ENCODE measurements around the gene UTS2R.

UTS2R gene

GRCh38 chr17:82416264-82416663 lies 44.7 kb downstream of the UTS2R start:
- TF ChIP-seq CTCF (IDR thresholded peaks at IDR 0.05; ENCODE audit: low read depth, low read length) = no peak
- no peak for DNase-seq
- H3K36me3 ChIP-seq = peaks cover 43% of the 10 kb centered on the region
- H3K9me3 ChIP-seq (ENCODE audit: severe bottlenecking) = no peaks in the 10 kb centered on the region
- no peak overlapping the region for H3K27ac ChIP-seq
- H3K4me3 ChIP-seq (ENCODE audit: low read depth, low read length) = no peak overlapping the region
- no peaks in the 10 kb centered on the region for H3K27me3 ChIP-seq (ENCODE audit: insufficient read depth, low read depth, severe bottlenecking)

GRCh38 chr17:82416771-82417170 lies 45.2 kb downstream of the UTS2R start:
- H3K27me3 ChIP-seq (ENCODE audit: insufficient read depth, low read depth, severe bottlenecking) = no peaks in the 10 kb centered on the region
- H3K4me3 ChIP-seq (ENCODE audit: low read depth, low read length) = no peak overlapping the region
- H3K27ac ChIP-seq = no peak overlapping the region
- no peaks in the 10 kb centered on the region for H3K9me3 ChIP-seq (ENCODE audit: severe bottlenecking)
- TF ChIP-seq CTCF (IDR thresholded peaks at IDR 0.05; ENCODE audit: low read depth, low read length) = no peak
- peaks cover 46% of the 10 kb centered on the region for H3K36me3 ChIP-seq
- DNase-seq = no peak

- no peak for TF ChIP-seq CTCF (IDR thresholded peaks at IDR 0.05; ENCODE audit: low read depth, low read length)
- no peaks in the 10 kb centered on the region for H3K9me3 ChIP-seq (ENCODE audit: severe bottlenecking)
- H3K27me3 ChIP-seq (ENCODE audit: insufficient read depth, low read depth, severe bottlenecking) = no peaks in the 10 kb centered on the region
- H3K36me3 ChIP-seq = peaks cover 52% of the 10 kb centered on the region
- H3K4me3 ChIP-seq (ENCODE audit: low read depth, low read length) = peak within 1 kb of the TSS; percentile 90
- DNase-seq = peak; percentile 86
- peak within 1 kb of the TSS; percentile 99 for H3K27ac ChIP-seq
Observed at GRCh38 chr17:82418001-82418986, 46.7 kb downstream of the UTS2R start, which contains the start of the genes HEXD and OGFOD3. TSS of gene HEXD (plus strand) at chr17:82418347. CDS start at chr17:82419800, 1,453 bp downstream. TSS of gene OGFOD3 (minus strand) at chr17:82418586. CDS start at chr17:82418485, 101 bp downstream.

GRCh38 chr17:82419540-82419939 lies 48.0 kb downstream of the UTS2R start:
- no peak for DNase-seq
- TF ChIP-seq CTCF (IDR thresholded peaks at IDR 0.05; ENCODE audit: low read depth, low read length) = no peak
- no peak overlapping the region for H3K4me3 ChIP-seq (ENCODE audit: low read depth, low read length)
- peaks cover 46% of the 10 kb centered on the region for H3K36me3 ChIP-seq
- H3K9me3 ChIP-seq (ENCODE audit: severe bottlenecking) = no peaks in the 10 kb centered on the region
- no peaks in the 10 kb centered on the region for H3K27me3 ChIP-seq (ENCODE audit: insufficient read depth, low read depth, severe bottlenecking)
- H3K27ac ChIP-seq = no peak overlapping the region

GRCh38 chr17:82424001-82424862 lies 52.7 kb downstream of the UTS2R start:
- Histone ChIP-seq H3K36me3 (peaks cover 47% of the 10 kb centered on the region), H3K27ac (no peak overlapping the region)
- DNase-seq = peak; percentile 66

More at GRCh38 chr17:82424001-82424862, 52.7 kb downstream of the UTS2R start:
- Histone ChIP-seq H3K27me3 (ENCODE audit: insufficient read depth, low read depth, severe bottlenecking) (no peaks in the 10 kb centered on the region), H3K9me3 (ENCODE audit: severe bottlenecking) (no peaks in the 10 kb centered on the region), H3K4me3 (ENCODE audit: low read depth, low read length) (no peak overlapping the region)
- TF ChIP-seq CTCF (IDR thresholded peaks at IDR 0.05; ENCODE audit: low read depth, low read length) = peak; percentile 82

Data from WERI-Rb-1 (cell line).